IMR-90 (cell line): ENCODE measurements around the gene CTNNAL1. TPM values are rescaled to one million over a fixed set of nuclear protein-coding genes. Genes with fewer than 3 reads are reported as not detected.

Experiments used
- ATAC-seq: fragments of 200-7000 bp; cut with Tn5 transposase; 2 replicates; pipeline ENCODE4 v1.9.1; 2020; ENCODE audit warnings: low read depth, mild to moderate bottlenecking, moderate library complexity
- BruUV-seq: library from RNA; stranded (reverse); fragments of 400-500 nt; replicated peaks from 2 replicates; lab custom pipeline; 2021; lab: Mats Ljungman, UMichigan
- CTCF ChIA-PET: fragments of 300-600 bp; formaldehyde crosslinking; extraction: SDS; loops from one replicate; lab custom pipeline; 2021; ENCODE audit warnings: antibody characterized with exemption; lab: Yijun Ruan, JAX
- POLR2A ChIA-PET: fragments of 300-600 bp; sonication (Branson Sonifier 250); formaldehyde crosslinking; loops from one replicate; lab custom pipeline; 2022; ENCODE audit warnings: antibody characterized with exemption; ENCODE audit not compliant: unreplicated experiment; lab: Charles Lee
- DNase-seq: peaks from one replicate; pipeline ENCODE4 v3.0.0; 2013
- H2AFZ ChIP-seq: replicated peaks from 2 replicates; pipeline ENCODE3; 2013; ENCODE audit warnings: low read length, mild to moderate bottlenecking; ENCODE audit not compliant: poor library complexity
- H2AK5ac ChIP-seq: 2 replicates; pipeline ENCODE4 v1.6.1; 2013; ENCODE audit warnings: low read depth, low read length, inconsistent platforms
- H2AK9ac ChIP-seq: replicated peaks from 2 replicates; pipeline ENCODE3; 2013; ENCODE audit warnings: mild to moderate bottlenecking, low read depth, low read length, moderate library complexity; ENCODE audit not compliant: poor library complexity
- H2BK120ac ChIP-seq: 2 replicates; pipeline ENCODE4 v1.6.1; 2013; ENCODE audit warnings: low read depth, low read length, inconsistent platforms
- H2BK15ac ChIP-seq: 3 replicates; pipeline ENCODE4 v1.6.1; 2013; ENCODE audit warnings: low read depth, low read length, inconsistent platforms
- H2BK20ac ChIP-seq: 2 replicates; pipeline ENCODE4 v1.6.1; 2013; ENCODE audit warnings: low read depth, mild to moderate bottlenecking, inconsistent platforms, low read length, moderate library complexity
- H2BK5ac ChIP-seq: 2 replicates; pipeline ENCODE4 v1.6.1; 2013; ENCODE audit warnings: mild to moderate bottlenecking, low read depth, low read length, inconsistent platforms; ENCODE audit not compliant: poor library complexity, severe bottlenecking
- H3K14ac ChIP-seq: replicated peaks from 2 replicates; pipeline ENCODE4 v1.6.1; 2013; ENCODE audit warnings: low read depth, low read length, inconsistent platforms
- H3K18ac ChIP-seq: 2 replicates; pipeline ENCODE4 v1.6.1; 2013; ENCODE audit warnings: low read depth, low read length, control low read depth
- H3K23ac ChIP-seq: 2 replicates; pipeline ENCODE4 v1.6.1; 2013; ENCODE audit warnings: low read depth, low read length, inconsistent platforms
- H3K27ac ChIP-seq: 2 replicates; pipeline ENCODE4 v1.5.1; 2013; ENCODE audit warnings: mild to moderate bottlenecking, control low read depth, low read length; ENCODE audit not compliant: insufficient read depth
- H3K27me3 ChIP-seq: 2 replicates; pipeline ENCODE4 v1.6.1; 2013; ENCODE audit warnings: low read length; ENCODE audit not compliant: control insufficient read depth, insufficient read depth
- H3K36me3 ChIP-seq: 2 replicates; pipeline ENCODE4 v1.6.1; 2013; ENCODE audit warnings: low read length, mixed read lengths; ENCODE audit not compliant: control insufficient read depth, insufficient read depth
- H3K4ac ChIP-seq: 2 replicates; pipeline ENCODE4 v1.6.1; 2013; ENCODE audit warnings: low read depth, low read length, inconsistent platforms
- H3K4me1 ChIP-seq: 2 replicates; pipeline ENCODE4 v1.6.1; 2013; ENCODE audit warnings: low read length, mixed read lengths; ENCODE audit not compliant: control insufficient read depth, insufficient read depth
- H3K4me2 ChIP-seq: 2 replicates; pipeline ENCODE4 v1.6.1; 2013; ENCODE audit warnings: low read depth, mild to moderate bottlenecking, control low read depth, low read length, moderate library complexity
- H3K4me3 ChIP-seq: 2 replicates; pipeline ENCODE4 v1.5.1; 2013; ENCODE audit warnings: low read depth, mild to moderate bottlenecking, control low read depth, low read length, moderate library complexity; ENCODE audit not compliant: insufficient read depth
- H3K56ac ChIP-seq: 2 replicates; pipeline ENCODE4 v1.6.1; 2013; ENCODE audit warnings: low read length, inconsistent platforms; ENCODE audit not compliant: insufficient read depth; ENCODE audit errors: extremely low read depth
- H3K79me1 ChIP-seq, 2 experiments: 2 replicates each; pipeline ENCODE4 v1.6.1; 2013; ENCODE audit warnings: low read length in 2 of 2, inconsistent platforms in 1 of 2, low read depth in 1 of 2
- H3K9ac ChIP-seq: 2 replicates; pipeline ENCODE4 v1.6.1; 2013; ENCODE audit warnings: low read depth, low read length, control low read depth
- H3K9me1 ChIP-seq: 2 replicates; pipeline ENCODE4 v1.6.1; 2013; ENCODE audit warnings: low read length, inconsistent platforms; ENCODE audit not compliant: insufficient read depth
- H3K9me3 ChIP-seq: 2 replicates; pipeline ENCODE4 v1.6.1; 2013; ENCODE audit warnings: low read length; ENCODE audit not compliant: control insufficient read depth, insufficient read depth
- H4K20me1 ChIP-seq: 2 replicates; pipeline ENCODE4 v1.6.1; 2013; ENCODE audit warnings: low read length, inconsistent platforms; ENCODE audit not compliant: insufficient read depth
- H4K5ac ChIP-seq: 2 replicates; pipeline ENCODE4 v1.6.1; 2013; ENCODE audit warnings: mild to moderate bottlenecking, low read depth, low read length, control low read depth
- H4K8ac ChIP-seq, 2 experiments: 2 replicates each; pipeline ENCODE4 v1.6.1; 2013; ENCODE audit warnings: low read depth in 2 of 2, low read length in 2 of 2, control low read depth in 1 of 2, inconsistent platforms in 1 of 2
- H4K91ac ChIP-seq: 2 replicates; pipeline ENCODE4 v1.6.1; 2013; ENCODE audit warnings: low read depth, low read length, inconsistent platforms; ENCODE audit not compliant: insufficient read depth
- CEBPB ChIP-seq: IDR thresholded peaks from 2 replicates; pipeline ENCODE4 v1.6.1; 2012; ENCODE audit warnings: low read depth, low read length, improper control_type of control experiment
- CHD1 ChIP-seq: IDR thresholded peaks from 2 replicates; pipeline ENCODE4 v1.6.1; 2012; ENCODE audit warnings: low read depth, low read length, improper control_type of control experiment
- CTCF ChIP-seq: conservative IDR thresholded peaks from 2 replicates; pipeline ENCODE4 v1.5.1; 2012; ENCODE audit warnings: mild to moderate bottlenecking, low read depth, low read length, improper control_type of control experiment
- FOS ChIP-seq: fragments of 150-350 bp; IDR thresholded peaks from 2 replicates; pipeline ENCODE4 v1.6.1; 2016; ENCODE audit warnings: low read depth, low read length
- MAFK ChIP-seq: IDR thresholded peaks from 2 replicates; pipeline ENCODE4 v1.6.1; 2012; ENCODE audit warnings: low read depth, low read length, improper control_type of control experiment
- MAZ ChIP-seq: IDR thresholded peaks from 2 replicates; pipeline ENCODE4 v1.6.1; 2012; ENCODE audit warnings: low read depth, mild to moderate bottlenecking, low read length, improper control_type of control experiment, moderate library complexity, borderline replicate concordance
- MXI1 ChIP-seq: IDR thresholded peaks from 2 replicates; pipeline ENCODE4 v1.6.1; 2012; ENCODE audit warnings: low read depth, mild to moderate bottlenecking, low read length, moderate library complexity, borderline replicate concordance
- NFE2L2 ChIP-seq: fragments of 150-350 bp; IDR thresholded peaks from 2 replicates; pipeline ENCODE4 v1.6.1; 2016; ENCODE audit warnings: low read depth, mild to moderate bottlenecking, low read length
- POLR2A ChIP-seq: IDR thresholded peaks from 2 replicates; pipeline ENCODE4 v1.6.1; 2012; ENCODE audit warnings: mild to moderate bottlenecking, low read depth, low read length
- RAD21 ChIP-seq: IDR thresholded peaks from 2 replicates; pipeline ENCODE4 v1.6.1; 2012; ENCODE audit warnings: low read length, improper control_type of control experiment
- RCOR1 ChIP-seq: IDR thresholded peaks from 2 replicates; pipeline ENCODE4 v1.6.1; 2012; ENCODE audit warnings: mild to moderate bottlenecking, low read length, improper control_type of control experiment; ENCODE audit not compliant: insufficient replicate concordance
- RFX5 ChIP-seq: IDR thresholded peaks from 2 replicates; pipeline ENCODE4 v1.8.0; 2012; ENCODE audit warnings: low read depth, mild to moderate bottlenecking, low read length, moderate library complexity
- SMC3 ChIP-seq: fragments of 150-350 bp; IDR thresholded peaks from 2 replicates; pipeline ENCODE4 v1.6.1; 2016; ENCODE audit warnings: low read depth, mild to moderate bottlenecking, antibody characterized with exemption, low read length, moderate library complexity
- WGBS, 2 experiments: methylation state at CpG; one replicate each; pipeline versions ENCODE4 v1.1.5 to v1.1.7; 2013; ENCODE audit warnings: missing lambda C conversion rate in 2 of 2; ENCODE audit not compliant: insufficient read length in 1 of 2; ENCODE audit errors: extremely low coverage in 2 of 2; 5-methylcytosine and 5-hydroxymethylcytosine counted together
- dilution Hi-C: fragments of 300-500 bp; cut with HindIII; formaldehyde crosslinking; loops from one replicate; pipeline ENCODE4 v1.14.3; 2018; ENCODE audit warnings: low sequenced_read_pairs; ENCODE audit not compliant: unreplicated experiment
- in situ Hi-C: fragments of 300-500 bp; cut with MboI; formaldehyde crosslinking; loops from 3 replicates; pipeline ENCODE4 v1.14.3; 2019; ENCODE audit warnings: low sequenced_read_pairs, inconsistent platforms, mixed read lengths
- intact Hi-C: fragments of 100-400 bp; cut with micrococcal nuclease; formaldehyde crosslinking; loops from 2 replicates; pipeline ENCODE4 v1.10.0; 2022
- polyA plus RNA-seq, 3 experiments: library from polyadenylated mRNA; depleted of rRNA; stranded (reverse); fragments of >200 nt; gene quantifications; 2 replicates each; pipeline ENCODE4 v1.2.3, GENCODE V29; 2012; ENCODE audit warnings: low replicate concordance in 1 of 3
- total RNA-seq: library from RNA; depleted of rRNA; stranded (reverse); fragments of >200 nt; gene quantifications from 2 replicates; pipeline ENCODE4 v1.2.3, GENCODE V29; 2012
- TF ChIP-seq, protein P1 (sequence below): fragments of 150-350 bp; IDR thresholded peaks from 2 replicates; pipeline ENCODE4 v1.6.1; 2017; ENCODE audit warnings: mild to moderate bottlenecking, antibody characterized with exemption, low read length, low read depth
- TF ChIP-seq, protein P2 (sequence below): fragments of 150-350 bp; IDR thresholded peaks from 2 replicates; pipeline ENCODE4 v1.6.1; 2016; ENCODE audit warnings: low read depth, mild to moderate bottlenecking, low read length, moderate library complexity, borderline replicate concordance

Gene CTNNAL1
- total and polyA plus RNA-seq, 2 of the 4 experiments (the other 2 are of a cell fraction): 72.3 to 131 TPM

- Histone ChIP-seq H3K14ac (no peak overlapping the region), H4K91ac (no peak overlapping the region), H3K4me1 (no peaks in the 10 kb centered on the region), H3K9me3 (no peaks in the 10 kb centered on the region), H3K4me3 (no peak overlapping the region), H3K27me3 (no peaks in the 10 kb centered on the region), H3K79me1 (no peaks in the 10 kb centered on the region), H4K8ac (no peak overlapping the region), H3K36me3 (peaks cover 35% of the 10 kb centered on the region), H2AK5ac (no peak overlapping the region), H4K20me1 (no peaks in the 10 kb centered on the region), H3K18ac (no peak overlapping the region), H3K9me1 (no peaks in the 10 kb centered on the region), H2AK9ac (no peak overlapping the region), H4K5ac (no peak overlapping the region), H3K56ac (no peak overlapping the region), H2BK5ac (no peak overlapping the region), H3K4ac (no peak overlapping the region), H2BK120ac (no peak overlapping the region), H3K9ac (no peak overlapping the region), H3K23ac (no peak overlapping the region), H2AFZ (no peak overlapping the region), H3K4me2 (no peak overlapping the region), H2BK20ac (no peak overlapping the region), H3K27ac (no peak overlapping the region), H2BK15ac (no peak overlapping the region)
- in situ Hi-C loops (no loop called here), dilution Hi-C loops (no loop called here), intact Hi-C loops (no loop called here)
- TF ChIP-seq MAFK (no peak), POLR2A (no peak), NFE2L2 (no peak), CHD1 (no peak), CTCF (no peak), RFX5 (no peak), RCOR1 (no peak), FOS (no peak), RAD21 (no peak), CEBPB (no peak), MXI1 (no peak), MAZ (no peak), SMC3 (no peak)
- TF ChIP-seq, protein P1, sequence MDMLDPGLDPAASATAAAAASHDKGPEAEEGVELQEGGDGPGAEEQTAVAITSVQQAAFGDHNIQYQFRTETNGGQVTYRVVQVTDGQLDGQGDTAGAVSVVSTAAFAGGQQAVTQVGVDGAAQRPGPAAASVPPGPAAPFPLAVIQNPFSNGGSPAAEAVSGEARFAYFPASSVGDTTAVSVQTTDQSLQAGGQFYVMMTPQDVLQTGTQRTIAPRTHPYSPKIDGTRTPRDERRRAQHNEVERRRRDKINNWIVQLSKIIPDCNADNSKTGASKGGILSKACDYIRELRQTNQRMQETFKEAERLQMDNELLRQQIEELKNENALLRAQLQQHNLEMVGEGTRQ: no peak
- TF ChIP-seq, protein P2, sequence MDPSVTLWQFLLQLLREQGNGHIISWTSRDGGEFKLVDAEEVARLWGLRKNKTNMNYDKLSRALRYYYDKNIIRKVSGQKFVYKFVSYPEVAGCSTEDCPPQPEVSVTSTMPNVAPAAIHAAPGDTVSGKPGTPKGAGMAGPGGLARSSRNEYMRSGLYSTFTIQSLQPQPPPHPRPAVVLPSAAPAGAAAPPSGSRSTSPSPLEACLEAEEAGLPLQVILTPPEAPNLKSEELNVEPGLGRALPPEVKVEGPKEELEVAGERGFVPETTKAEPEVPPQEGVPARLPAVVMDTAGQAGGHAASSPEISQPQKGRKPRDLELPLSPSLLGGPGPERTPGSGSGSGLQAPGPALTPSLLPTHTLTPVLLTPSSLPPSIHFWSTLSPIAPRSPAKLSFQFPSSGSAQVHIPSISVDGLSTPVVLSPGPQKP: no peak
- ChIA-PET CTCF (no interaction called here), POLR2A (no interaction called here)
- no peak for DNase-seq
- no CpG with 5 or more reads among the region's 2 CpGs for WGBS, 2 experiments
- ATAC-seq: no peak
- no TSS peak for BruUV-seq
Measured at GRCh38 chr9:108910914-108911313, 102.4 kb downstream of the CTNNAL1 start.
